ENCODE data around the gene GPR25.

DNA sequence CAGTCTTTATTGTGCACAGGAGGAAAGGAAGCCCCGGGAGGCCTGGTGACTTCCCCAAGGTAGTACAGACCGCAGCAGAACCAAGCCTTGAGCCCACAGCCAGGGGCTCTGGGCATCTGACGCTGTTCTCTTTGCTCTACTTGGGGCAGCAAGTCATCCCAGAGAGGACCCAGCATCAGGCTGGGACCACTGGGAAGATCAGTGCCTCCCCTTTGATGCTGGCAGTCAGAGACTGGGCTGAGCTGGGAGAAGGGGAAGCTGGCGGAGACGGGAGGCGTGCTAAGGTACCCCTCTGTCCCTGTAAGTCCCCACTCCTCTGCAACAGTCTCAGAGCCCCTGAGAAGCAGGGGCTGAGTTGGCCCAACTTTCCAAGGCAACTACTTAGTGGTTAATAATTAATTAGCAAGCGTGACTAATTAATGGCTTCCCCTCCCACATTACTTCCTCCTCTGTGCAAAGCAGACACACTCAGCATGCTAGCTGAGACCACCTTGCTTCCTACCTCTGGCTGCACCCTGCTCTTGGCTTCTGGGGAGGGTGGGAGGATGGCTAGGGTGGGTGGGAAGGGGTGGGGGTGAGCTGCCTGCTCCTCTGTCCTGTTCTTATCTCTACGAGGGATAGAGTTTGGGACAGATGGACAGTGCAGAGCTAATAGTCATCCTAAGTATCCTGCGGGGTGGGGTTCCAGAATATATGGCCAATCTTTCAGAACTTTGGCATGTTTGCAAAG lies 23.2 kb downstream of the GPR25 start:
- TF ChIP-seq EP300 (IDR thresholded peaks at IDR 0.05) (no peak), POLR2AphosphoS5 (IDR thresholded peaks at IDR 0.05) (no peak)
- TF ChIP-seq, protein P1, sequence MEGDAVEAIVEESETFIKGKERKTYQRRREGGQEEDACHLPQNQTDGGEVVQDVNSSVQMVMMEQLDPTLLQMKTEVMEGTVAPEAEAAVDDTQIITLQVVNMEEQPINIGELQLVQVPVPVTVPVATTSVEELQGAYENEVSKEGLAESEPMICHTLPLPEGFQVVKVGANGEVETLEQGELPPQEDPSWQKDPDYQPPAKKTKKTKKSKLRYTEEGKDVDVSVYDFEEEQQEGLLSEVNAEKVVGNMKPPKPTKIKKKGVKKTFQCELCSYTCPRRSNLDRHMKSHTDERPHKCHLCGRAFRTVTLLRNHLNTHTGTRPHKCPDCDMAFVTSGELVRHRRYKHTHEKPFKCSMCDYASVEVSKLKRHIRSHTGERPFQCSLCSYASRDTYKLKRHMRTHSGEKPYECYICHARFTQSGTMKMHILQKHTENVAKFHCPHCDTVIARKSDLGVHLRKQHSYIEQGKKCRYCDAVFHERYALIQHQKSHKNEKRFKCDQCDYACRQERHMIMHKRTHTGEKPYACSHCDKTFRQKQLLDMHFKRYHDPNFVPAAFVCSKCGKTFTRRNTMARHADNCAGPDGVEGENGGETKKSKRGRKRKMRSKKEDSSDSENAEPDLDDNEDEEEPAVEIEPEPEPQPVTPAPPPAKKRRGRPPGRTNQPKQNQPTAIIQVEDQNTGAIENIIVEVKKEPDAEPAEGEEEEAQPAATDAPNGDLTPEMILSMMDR (IDR thresholded peaks at IDR 0.05) = no peak

All from esophagus muscularis mucosa (tissue), 4 donors.